ENCODE measurements around the gene SYNDIG1.

SYNDIG1 gene

GRCh38 chr20:24679448-24680047, 210.1 kb downstream of the SYNDIG1 start:
- DNase-seq = no peak

- DNase-seq = no peak
Measured at GRCh38 chr20:24681634-24682495, 212.4 kb downstream of the SYNDIG1 start.

GRCh38 chr20:24682496-24682985, 213.1 kb downstream of the SYNDIG1 start:
- DNase-seq = no peak

GRCh38 chr20:24683676-24684075, 214.2 kb downstream of the SYNDIG1 start:
- DNase-seq = no peak

- no peak for DNase-seq
Measured at GRCh38 chr20:24684421-24684871, 215.0 kb downstream of the SYNDIG1 start.

GRCh38 chr20:24684956-24685691, 215.7 kb downstream of the SYNDIG1 start:
- no peak for DNase-seq

GRCh38 chr20:24685736-24686135, 216.3 kb downstream of the SYNDIG1 start:
- no peak for DNase-seq

GRCh38 chr20:24686156-24686555, 216.7 kb downstream of the SYNDIG1 start:
- no peak for DNase-seq

GRCh38 chr20:24690408-24690807, 221.0 kb downstream of the SYNDIG1 start:
- DNase-seq = no peak

- no peak for DNase-seq
Measured at GRCh38 chr20:24691901-24692351, 222.5 kb downstream of the SYNDIG1 start.

GRCh38 chr20:24692446-24693200, 223.2 kb downstream of the SYNDIG1 start:
- DNase-seq = no peak

- DNase-seq = no peak
Measured at GRCh38 chr20:24693466-24694156, 224.2 kb downstream of the SYNDIG1 start.

GRCh38 chr20:24694157-24694726, 224.8 kb downstream of the SYNDIG1 start:
- no peak for DNase-seq

- DNase-seq = no peak
Measured at GRCh38 chr20:24694727-24695528, 225.5 kb downstream of the SYNDIG1 start.

- no peak for DNase-seq
Measured at GRCh38 chr20:24695529-24696225, 226.2 kb downstream of the SYNDIG1 start.

GRCh38 chr20:24696396-24696795, 227.0 kb downstream of the SYNDIG1 start:
- DNase-seq = no peak

GRCh38 chr20:24697411-24697810, 228.0 kb downstream of the SYNDIG1 start:
- DNase-seq = no peak

GRCh38 chr20:24698189-24698588, 228.8 kb downstream of the SYNDIG1 start:
- DNase-seq = no peak

GRCh38 chr20:24698706-24699206, 229.3 kb downstream of the SYNDIG1 start:
- no peak for DNase-seq
